ENCODE measurements around the gene ANTXRL. TPM values are rescaled to one million over a fixed set of nuclear protein-coding genes. Genes with fewer than 3 reads are reported as not detected.

The ANTXRL gene
- total RNA-seq, 1 experiment from 2014 or later, result 0.26 TPM

DNA sequence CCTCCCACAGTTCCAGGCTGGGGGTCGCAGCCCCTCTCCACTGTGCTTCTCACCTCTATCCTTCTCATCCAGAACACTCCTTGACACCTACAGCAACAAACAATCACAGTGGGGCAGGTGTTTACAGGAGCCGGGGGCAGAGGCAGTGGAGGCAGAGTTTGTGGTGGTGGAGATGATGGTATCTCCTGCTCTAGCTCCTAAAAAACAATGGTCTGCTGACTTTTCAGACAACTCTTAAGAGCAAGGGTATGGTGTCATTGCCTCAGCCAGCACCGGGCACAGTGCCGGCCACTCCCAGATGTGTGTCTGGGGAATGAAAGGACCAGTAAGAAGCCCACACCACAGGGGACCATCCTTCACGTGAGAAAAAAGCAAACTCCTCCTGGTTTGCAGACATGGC is 36.3 kb upstream of the ANTXRL start:
- no peak overlapping the region for H3K27ac ChIP-seq
- intact Hi-C loops (cut with micrococcal nuclease; ENCODE audit: unreplicated experiment), result no loop called here
- ChIA-PET POLR2A (ENCODE audit: unreplicated experiment) (no interaction called here), CTCF (no interaction called here)
- no peaks in the 10 kb centered on the region for H3K27me3 ChIP-seq (ENCODE audit: insufficient read depth, low read depth)
- H3K9me2 ChIP-seq (ENCODE audit: insufficient read depth), result no peaks in the 10 kb centered on the region
- no peak for DNase-seq
- H3K4me2 ChIP-seq, result no peak overlapping the region
- no peak for TF ChIP-seq EZH2 (IDR thresholded peaks at IDR 0.05; ENCODE audit: low read depth)
- TF ChIP-seq, protein P1, sequence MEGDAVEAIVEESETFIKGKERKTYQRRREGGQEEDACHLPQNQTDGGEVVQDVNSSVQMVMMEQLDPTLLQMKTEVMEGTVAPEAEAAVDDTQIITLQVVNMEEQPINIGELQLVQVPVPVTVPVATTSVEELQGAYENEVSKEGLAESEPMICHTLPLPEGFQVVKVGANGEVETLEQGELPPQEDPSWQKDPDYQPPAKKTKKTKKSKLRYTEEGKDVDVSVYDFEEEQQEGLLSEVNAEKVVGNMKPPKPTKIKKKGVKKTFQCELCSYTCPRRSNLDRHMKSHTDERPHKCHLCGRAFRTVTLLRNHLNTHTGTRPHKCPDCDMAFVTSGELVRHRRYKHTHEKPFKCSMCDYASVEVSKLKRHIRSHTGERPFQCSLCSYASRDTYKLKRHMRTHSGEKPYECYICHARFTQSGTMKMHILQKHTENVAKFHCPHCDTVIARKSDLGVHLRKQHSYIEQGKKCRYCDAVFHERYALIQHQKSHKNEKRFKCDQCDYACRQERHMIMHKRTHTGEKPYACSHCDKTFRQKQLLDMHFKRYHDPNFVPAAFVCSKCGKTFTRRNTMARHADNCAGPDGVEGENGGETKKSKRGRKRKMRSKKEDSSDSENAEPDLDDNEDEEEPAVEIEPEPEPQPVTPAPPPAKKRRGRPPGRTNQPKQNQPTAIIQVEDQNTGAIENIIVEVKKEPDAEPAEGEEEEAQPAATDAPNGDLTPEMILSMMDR (conservative IDR thresholded peaks at IDR 0.05), result no peak
- H3K4me1 ChIP-seq (replicated peaks; ENCODE audit: insufficient read depth), result no peaks in the 10 kb centered on the region
- no peaks in the 10 kb centered on the region for H3K79me2 ChIP-seq (ENCODE audit: low read depth)
- H3F3A ChIP-seq (ENCODE audit: insufficient read depth, low read depth), result no peaks in the 10 kb centered on the region
- no peaks in the 10 kb centered on the region for H3K9me3 ChIP-seq (ENCODE audit: insufficient read depth, low read depth)
- BruUV-seq (replicated peaks), result no TSS peak
- H3K4me3 ChIP-seq, result no peak overlapping the region
- H4K20me1 ChIP-seq (ENCODE audit: insufficient read depth), result no peaks in the 10 kb centered on the region
- no peak overlapping the region for H2AFZ ChIP-seq
- H3K36me3 ChIP-seq (ENCODE audit: low read depth), result no peaks in the 10 kb centered on the region

DNA sequence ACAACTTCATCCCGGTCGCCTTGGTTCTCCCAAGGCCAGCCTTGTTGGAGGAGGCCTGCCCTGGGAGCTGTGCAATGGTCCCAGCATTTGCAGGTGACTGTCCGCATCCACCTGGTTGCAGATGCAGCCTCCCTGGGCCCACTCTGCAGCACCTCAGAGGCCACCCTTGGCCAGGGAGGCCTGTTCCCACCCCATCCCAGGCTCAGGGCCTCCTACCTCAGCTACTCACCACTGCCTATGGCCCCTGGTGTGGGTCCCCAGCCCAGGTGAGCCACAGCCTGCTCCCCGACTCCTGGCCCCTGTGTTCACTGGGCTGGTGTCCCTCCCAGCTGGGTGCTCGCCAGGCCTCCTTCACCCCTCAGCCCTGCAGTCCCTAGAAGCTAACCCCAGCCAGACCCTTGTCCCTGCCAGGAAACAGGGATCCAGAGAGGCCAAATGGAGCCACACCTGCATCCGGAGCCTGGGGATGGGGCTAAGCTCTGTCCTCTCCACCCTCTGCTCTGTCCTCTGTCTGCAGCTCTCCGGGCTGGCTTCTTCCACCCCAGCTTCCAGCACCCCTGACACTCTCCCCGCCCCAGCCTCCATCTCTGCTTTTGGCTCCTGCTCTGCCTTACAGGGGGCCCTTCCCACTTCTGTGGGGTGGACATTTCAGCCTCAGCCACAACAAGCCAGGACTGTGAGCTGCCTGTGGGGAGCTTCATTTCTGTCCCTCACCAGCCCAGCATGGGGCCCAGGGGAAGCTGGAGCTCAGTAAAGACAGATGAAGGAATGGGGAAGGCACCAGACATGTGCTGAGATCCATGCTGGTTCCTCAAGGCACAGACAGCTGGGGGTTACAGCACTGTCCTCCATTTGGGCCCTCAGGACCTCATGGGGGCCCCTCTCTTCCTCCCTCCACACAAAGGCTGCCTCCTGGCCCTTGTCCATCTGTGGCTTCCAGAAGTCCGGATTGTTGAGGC is 35.6 kb upstream of the ANTXRL start:
- no peaks in the 10 kb centered on the region for H4K20me1 ChIP-seq (ENCODE audit: insufficient read depth)
- no TSS peak for BruUV-seq (replicated peaks)
- no peaks in the 10 kb centered on the region for H3K9me2 ChIP-seq (ENCODE audit: insufficient read depth)
- intact Hi-C loops (cut with micrococcal nuclease; ENCODE audit: unreplicated experiment), result no loop called here
- no peaks in the 10 kb centered on the region for H3F3A ChIP-seq (ENCODE audit: insufficient read depth, low read depth)
- H3K79me2 ChIP-seq (ENCODE audit: low read depth), result no peaks in the 10 kb centered on the region
- H3K4me3 ChIP-seq, result no peak overlapping the region
- 0 out of 2 replicates have a peak, but pooled peaks cover 4% of the 10 kb centered on the region for H3K4me1 ChIP-seq (replicated peaks; ENCODE audit: insufficient read depth)
- TF ChIP-seq EZH2 (IDR thresholded peaks at IDR 0.05; ENCODE audit: low read depth), result no peak
- TF ChIP-seq, protein P1 (conservative IDR thresholded peaks at IDR 0.05), result no peak
- no peak overlapping the region for H2AFZ ChIP-seq
- H3K4me2 ChIP-seq, result no peak overlapping the region
- ChIA-PET POLR2A (ENCODE audit: unreplicated experiment) (no interaction called here), CTCF (interaction anchor here (0.6 kb wide), 1 partner anchor 50 kb away, joined by 15 read pairs; no protein-coding TSS in a partner anchor)
- DNase-seq, result no peak
- H3K27ac ChIP-seq, result no peak overlapping the region
- no peaks in the 10 kb centered on the region for H3K27me3 ChIP-seq (ENCODE audit: insufficient read depth, low read depth)
- no peaks in the 10 kb centered on the region for H3K36me3 ChIP-seq (ENCODE audit: low read depth)
- H3K9me3 ChIP-seq (ENCODE audit: insufficient read depth, low read depth), result no peaks in the 10 kb centered on the region

DNA sequence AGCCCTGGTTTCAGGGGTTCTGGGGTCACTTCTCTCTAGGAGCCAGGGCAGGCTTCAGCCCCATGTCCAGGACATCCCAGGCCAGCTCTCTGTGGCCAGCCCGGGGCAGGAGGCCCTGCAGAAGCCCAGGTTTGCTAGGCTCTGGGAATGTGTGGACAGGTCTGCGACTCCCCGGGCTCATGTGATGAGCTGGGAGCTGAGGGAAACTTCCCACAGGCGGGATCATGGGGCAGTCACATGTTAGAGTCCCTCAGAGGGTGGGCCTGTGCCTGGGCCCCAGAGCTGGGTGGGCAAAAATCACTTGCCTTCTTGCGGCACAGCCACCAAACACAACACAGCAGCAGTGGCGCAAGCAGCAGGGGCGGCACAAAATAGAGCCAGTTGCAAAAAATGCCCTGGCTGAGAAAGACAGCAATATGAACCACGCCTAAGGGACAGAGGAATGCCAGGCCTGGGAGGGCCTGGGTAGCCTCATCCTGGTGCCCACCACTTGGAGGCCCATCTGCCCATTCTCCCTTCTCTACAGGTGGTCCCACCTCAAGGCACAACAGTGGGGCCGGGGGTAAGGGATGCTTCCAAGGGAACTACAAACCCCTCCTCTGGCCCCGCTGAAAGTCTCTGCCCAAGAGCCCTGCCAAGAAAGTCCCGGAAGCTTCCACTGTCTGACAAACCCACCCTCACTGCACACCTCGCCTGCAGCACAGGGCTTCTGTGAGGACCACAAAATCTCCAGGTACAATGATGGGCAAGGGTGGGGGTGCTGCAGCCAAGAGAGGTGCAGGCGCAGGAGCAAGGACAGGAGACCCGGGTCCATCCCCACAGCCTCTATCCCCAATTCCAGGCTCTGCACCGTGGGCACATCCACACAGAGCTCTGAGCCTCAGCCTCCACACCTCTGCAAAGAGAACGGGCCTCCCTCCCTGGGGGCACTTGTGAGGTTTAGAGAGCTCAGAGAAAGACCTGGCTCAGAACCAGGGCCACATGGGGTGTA is 34.6 kb upstream of the ANTXRL start:
- Histone ChIP-seq H3K9me2 (ENCODE audit: insufficient read depth) (no peaks in the 10 kb centered on the region), H3K4me1 (replicated peaks; ENCODE audit: insufficient read depth) (0 out of 2 replicates have a peak, but pooled peaks cover 4% of the 10 kb centered on the region), H4K20me1 (ENCODE audit: insufficient read depth) (no peaks in the 10 kb centered on the region), H3K36me3 (ENCODE audit: low read depth) (no peaks in the 10 kb centered on the region), H2AFZ (no peak overlapping the region), H3K79me2 (ENCODE audit: low read depth) (no peaks in the 10 kb centered on the region), H3K4me2 (no peak overlapping the region), H3K4me3 (no peak overlapping the region), H3K27ac (no peak overlapping the region), H3K27me3 (ENCODE audit: insufficient read depth, low read depth) (no peaks in the 10 kb centered on the region), H3F3A (ENCODE audit: insufficient read depth, low read depth) (no peaks in the 10 kb centered on the region), H3K9me3 (ENCODE audit: insufficient read depth, low read depth) (no peaks in the 10 kb centered on the region)
- no peak for DNase-seq
- POLR2A ChIA-PET (ENCODE audit: unreplicated experiment), result no interaction called here
- CTCF ChIA-PET, result interaction anchor here (0.6 kb wide), 1 partner anchor 49 kb away, joined by 15 read pairs; no protein-coding TSS in a partner anchor
- intact Hi-C loops (cut with micrococcal nuclease; ENCODE audit: unreplicated experiment), result no loop called here
- no peak for TF ChIP-seq EZH2 (IDR thresholded peaks at IDR 0.05; ENCODE audit: low read depth)
- TF ChIP-seq, protein P1 (conservative IDR thresholded peaks at IDR 0.05), result no peak
- BruUV-seq (replicated peaks), result no TSS peak
